HG02938 (cell line): ENCODE measurements around the gene CHGA.

Experiments
- ATAC-seq: cut with Tn5 transposase; IDR thresholded peaks from one replicate; pipeline ENCODE4 v1.9.1; 2021; ENCODE audit warnings: mild to moderate bottlenecking, moderate library complexity; ENCODE audit not compliant: unreplicated experiment

The CHGA gene

GRCh38 chr14:92902726-92903125 is 20.2 kb upstream of the CHGA start:
- ATAC-seq: no peak

GRCh38 chr14:92903359-92903758 is 19.6 kb upstream of the CHGA start:
- ATAC-seq: no peak

GRCh38 chr14:92905667-92906066 is 17.3 kb upstream of the CHGA start:
- ATAC-seq: no peak

GRCh38 chr14:92906420-92906819 is 16.5 kb upstream of the CHGA start:
- ATAC-seq: no peak

- ATAC-seq: no peak
Observed at GRCh38 chr14:92906823-92907222, 16.1 kb upstream of the CHGA start.

GRCh38 chr14:92907316-92907911 is 15.5 kb upstream of the CHGA start:
- ATAC-seq: no peak

- ATAC-seq: no peak
Observed at GRCh38 chr14:92914087-92914656, 8.8 kb upstream of the CHGA start.

GRCh38 chr14:92916201-92916600 is 6.7 kb upstream of the CHGA start:
- ATAC-seq: no peak

- ATAC-seq: no peak
Observed at GRCh38 chr14:92917041-92917940, 5.7 kb upstream of the CHGA start.

- no peak for ATAC-seq
Observed at GRCh38 chr14:92917956-92918355, 5.0 kb upstream of the CHGA start.

- no peak for ATAC-seq
Observed at GRCh38 chr14:92920001-92920400, 2.9 kb upstream of the CHGA start.

GRCh38 chr14:92922155-92922735 is 705 bp upstream of the CHGA start:
- ATAC-seq: no peak

GRCh38 chr14:92923744-92924103 is 774 bp downstream of the CHGA start:
- no peak for ATAC-seq

- ATAC-seq: no peak
Observed at GRCh38 chr14:92924247-92924646, 1.3 kb downstream of the CHGA start.

- no peak for ATAC-seq
Observed at GRCh38 chr14:92925446-92925845, 2.5 kb downstream of the CHGA start.

GRCh38 chr14:92926180-92926845 is 3.4 kb downstream of the CHGA start:
- ATAC-seq: no peak

- ATAC-seq: no peak
Observed at GRCh38 chr14:92926931-92927330, 4.0 kb downstream of the CHGA start.

- no peak for ATAC-seq
Observed at GRCh38 chr14:92927349-92928257, 4.7 kb downstream of the CHGA start.

- no peak for ATAC-seq
Observed at GRCh38 chr14:92928258-92928629, 5.3 kb downstream of the CHGA start.

- ATAC-seq: no peak
Observed at GRCh38 chr14:92928961-92929688, 6.2 kb downstream of the CHGA start.
